GM18526 (cell line): ENCODE results near the gene ZNF37A.
A peak's percentile ranks its signal among the peaks of the same experiment; 100 is the strongest.

Source experiments
- POLR2A ChIP-seq: IDR thresholded peaks from 3 replicates; pipeline ENCODE4 v1.6.1; 2011; ENCODE audit not compliant: insufficient read length; ENCODE audit errors: extremely low read depth

The ZNF37A gene

DNA sequence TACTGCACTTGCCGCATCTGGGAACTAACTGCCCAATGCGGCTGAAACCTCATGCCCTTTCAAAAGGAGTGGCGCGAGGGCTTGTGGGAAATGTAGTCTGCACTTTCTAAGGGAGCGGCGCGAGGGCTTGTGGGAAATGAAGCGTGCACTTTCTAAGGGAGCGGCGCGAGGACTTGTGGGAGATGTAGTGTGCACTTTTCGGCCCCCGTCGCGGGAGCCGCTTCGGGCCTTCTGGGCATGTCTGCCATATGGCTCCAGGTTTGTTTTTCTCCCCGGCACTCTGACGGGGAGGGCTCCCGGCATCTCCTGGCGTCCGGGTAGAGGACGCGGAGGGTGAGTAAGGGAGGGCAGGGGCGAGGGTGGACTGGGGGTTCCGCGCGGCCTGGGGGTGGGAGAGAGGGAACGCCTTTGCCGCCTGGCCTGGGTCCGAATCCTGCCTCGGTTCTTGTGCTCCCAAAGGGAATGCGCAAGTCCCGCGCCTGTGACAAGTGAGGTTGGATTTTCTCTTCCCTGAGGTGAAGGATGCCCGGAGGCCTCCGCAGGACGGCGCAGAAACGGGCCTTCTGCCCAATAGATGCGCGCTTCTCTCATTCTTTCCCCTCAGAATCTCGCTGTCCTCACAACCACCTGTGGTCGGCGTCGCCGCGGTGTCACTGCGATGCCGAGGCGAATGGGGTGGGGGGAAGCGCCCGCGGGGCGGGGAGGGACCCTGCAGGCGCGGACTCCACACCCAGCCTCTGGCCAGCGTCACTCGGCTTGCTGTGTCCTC lies at the start of gene ZNF37A:
ZNF37A (plus strand) TSS at position 180 of the 769 bp plus-strand sequence. CDS start 2,281 bp downstream, outside the sequence.
- peak; percentile 41 for TF ChIP-seq POLR2A

DNA sequence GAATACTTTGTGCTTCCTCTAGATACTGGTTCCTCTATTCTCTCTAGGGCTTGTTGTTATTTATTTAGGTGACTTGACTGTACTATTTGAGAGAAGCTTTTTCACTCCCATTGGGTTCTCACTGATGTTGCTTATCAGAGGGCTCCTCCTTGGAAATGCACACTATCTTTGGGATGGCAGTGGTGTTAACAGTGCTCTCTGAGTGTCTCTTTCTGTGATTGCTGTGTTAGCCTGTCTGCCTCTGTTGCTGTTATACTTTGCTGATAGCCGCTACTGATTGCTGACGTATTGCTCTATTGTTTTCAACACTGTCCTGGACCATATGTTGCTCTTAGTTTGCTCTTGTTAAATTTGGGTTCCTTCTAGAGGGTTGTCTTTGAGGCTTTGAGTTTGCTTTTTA lies 49.0 kb upstream of the ZNF37A start:
- no peak for TF ChIP-seq POLR2A

DNA sequence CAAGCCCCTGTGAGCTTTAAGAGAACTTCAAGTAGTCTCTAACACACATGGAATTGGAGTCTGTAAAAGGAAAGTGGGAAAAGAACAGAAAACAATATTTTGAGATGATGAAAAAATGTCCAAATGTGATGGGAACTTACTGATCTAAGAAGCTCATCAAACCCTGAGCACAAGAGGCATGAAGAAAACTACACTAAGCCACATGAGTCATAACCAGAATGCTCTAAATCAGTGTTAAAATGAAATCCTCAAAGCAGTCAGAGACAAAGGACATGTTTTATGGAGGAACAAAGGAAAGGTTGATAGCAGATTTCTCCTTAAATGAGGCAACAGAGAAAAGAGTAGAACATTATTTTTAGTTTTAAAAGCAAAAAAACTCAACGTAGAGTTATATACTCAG lies 46.5 kb upstream of the ZNF37A start:
- no peak for TF ChIP-seq POLR2A

DNA sequence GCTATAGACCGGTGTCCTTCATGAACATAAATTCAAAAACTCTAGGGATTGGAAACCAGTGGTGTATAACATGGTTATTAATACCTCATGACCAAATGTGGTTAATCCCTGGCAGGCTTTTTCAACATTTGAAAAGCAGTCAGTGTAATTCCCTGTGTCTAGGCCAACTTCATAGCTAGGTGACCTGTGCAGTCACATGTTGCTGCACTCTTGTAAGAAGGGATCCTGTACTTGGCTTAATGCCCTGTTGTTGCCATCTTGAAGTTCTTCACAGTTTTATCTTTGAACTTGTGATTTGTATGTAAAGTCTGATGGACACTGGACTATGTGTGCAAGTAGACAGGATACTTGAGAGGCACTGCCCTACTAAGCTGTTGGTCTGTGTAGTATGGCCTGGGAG lies 43.9 kb upstream of the ZNF37A start:
- TF ChIP-seq POLR2A, result no peak

DNA sequence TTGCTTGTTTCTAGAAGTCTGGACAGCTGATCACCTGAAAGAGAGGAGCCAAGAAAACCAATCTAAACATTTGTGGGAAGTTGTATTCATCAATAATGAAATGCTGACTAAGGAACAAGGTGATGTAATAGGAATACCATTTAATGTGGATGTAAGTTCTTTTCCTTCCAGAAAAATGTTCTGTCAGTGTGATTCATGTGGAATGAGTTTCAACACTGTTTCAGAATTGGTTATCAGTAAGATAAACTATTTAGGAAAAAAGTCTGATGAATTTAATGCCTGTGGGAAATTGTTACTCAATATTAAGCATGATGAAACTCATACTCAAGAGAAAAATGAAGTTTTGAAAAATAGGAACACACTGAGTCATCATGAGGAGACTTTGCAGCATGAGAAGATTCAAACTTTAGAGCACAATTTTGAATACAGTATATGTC lies 39.8 kb upstream of the ZNF37A start:
- no peak for TF ChIP-seq POLR2A

DNA sequence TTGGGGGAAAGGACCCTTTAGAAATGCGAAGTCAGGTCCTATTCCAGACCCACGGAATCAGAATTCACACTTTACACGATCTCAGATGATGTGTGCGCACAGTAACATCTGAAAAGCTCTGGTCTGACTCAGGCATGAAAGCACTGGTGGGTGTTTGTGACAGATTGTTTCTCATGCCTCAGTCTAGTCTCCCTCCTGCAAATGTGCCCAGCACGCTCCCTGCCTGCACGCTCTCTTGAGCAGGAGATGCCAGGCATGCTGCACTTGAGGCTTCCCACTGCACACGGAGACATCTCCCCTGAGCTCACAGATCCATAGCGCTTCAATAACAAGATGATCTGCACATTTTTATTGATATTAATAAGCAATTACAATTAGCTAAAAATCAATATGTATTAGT lies 23.6 kb upstream of the ZNF37A start:
- TF ChIP-seq POLR2A, result no peak

DNA sequence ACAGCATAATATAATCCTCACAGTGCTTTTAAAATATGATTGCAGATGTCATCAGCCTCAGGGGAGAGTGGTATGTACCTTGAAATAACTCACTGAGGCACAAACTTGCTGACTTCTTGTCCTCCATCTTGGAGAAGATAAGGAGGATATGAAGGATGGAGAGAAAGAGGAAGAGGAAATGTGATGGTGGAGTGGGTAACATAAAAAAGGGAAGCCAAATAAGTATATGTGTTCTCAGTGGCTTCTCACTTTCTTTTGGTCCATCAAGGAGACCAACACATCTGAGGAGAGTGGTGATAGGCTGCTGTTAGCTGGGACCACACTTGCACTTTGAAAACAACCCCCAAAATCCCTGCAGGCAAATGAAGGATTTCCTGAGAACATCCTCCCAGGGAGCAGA lies 21.6 kb upstream of the ZNF37A start:
- no peak for TF ChIP-seq POLR2A

DNA sequence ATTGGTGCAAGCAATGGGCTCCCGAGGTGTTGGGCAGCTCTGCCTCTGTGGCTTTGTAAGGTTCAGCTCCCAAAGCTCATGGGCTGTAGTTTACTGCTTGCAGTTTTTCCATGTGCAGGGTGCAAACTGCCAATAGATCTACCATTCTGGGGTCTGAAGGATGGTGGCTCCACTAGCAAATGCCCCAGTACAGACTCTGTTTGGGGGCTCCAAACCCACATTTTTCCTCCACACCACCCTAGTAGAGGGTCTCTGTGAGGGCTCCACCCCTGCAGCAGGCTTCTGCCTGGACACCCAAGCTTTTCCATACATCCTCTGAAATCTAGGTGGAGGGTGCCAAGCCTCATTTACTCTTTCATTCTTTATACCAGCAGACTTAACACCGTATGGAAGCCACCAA lies 17.4 kb upstream of the ZNF37A start:
- no peak for TF ChIP-seq POLR2A

DNA sequence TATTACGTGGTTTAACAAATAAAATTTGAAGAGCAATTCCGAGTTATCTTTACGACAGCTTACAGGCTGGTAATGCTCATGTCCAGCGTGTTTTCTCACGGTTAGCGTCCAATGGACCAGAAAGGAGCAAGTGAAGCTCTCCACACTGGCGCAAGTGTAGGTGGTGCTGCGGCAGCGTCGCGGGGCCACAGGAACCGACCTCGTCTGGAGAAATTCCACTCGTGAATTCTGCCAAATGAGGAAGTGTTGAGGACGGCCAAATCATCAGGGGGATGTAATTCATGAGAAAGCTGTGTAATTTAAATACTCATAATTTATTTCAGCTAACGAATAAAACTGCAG lies 350 bp upstream of the ZNF37A start:
- no peak for TF ChIP-seq POLR2A

DNA sequence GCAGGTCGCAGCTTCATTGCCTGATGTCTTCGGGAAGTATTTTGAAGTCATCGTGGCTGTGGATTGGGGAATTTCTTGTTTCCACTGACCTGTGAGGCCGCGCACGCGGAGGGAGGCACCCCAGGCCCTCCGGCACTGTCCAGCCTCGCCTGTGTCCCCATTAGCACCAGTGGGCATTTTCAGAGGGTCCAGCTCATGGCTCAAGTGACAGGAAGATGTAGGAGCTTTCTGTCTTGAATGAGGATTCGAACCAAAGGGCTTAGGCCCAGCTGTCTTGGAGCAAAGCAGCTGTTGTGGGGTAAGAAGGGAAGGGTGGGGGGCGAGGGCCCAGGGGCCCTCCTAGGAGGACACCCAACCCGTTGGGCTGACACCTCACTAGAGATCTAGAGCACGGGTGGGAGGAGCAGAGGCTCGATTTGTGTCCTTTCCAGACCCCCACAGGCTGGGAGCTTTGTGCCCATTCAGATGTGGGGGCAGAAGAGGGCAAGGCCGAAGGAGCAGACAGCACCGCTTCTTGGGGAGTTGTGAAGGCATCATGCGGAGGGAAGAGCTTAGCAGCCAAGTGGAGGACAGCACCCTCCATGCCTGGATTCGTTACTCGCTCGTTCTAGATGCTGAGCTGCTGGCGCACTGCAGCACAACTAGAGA lies 914 bp downstream of the ZNF37A start:
- no peak for TF ChIP-seq POLR2A

DNA sequence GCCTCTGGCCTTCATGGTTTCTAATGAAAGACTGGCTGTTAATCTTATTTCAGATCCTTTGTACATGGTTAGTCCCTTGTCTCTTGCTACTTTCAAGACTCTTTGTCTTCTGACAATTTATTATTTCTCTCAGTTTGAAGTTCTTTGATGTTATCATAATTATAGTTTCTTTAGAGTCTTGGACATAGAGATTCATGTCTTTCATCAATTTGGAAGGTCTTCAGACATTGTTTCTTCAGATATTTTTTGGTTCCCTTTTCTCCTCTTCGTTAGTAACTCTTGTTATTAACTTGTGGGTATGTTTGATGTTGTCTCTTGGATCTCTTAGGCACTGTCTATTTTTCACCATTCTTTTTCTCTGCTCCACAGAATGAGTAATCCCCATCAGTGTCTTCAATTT lies 8.7 kb downstream of the ZNF37A start:
- TF ChIP-seq POLR2A, result no peak

DNA sequence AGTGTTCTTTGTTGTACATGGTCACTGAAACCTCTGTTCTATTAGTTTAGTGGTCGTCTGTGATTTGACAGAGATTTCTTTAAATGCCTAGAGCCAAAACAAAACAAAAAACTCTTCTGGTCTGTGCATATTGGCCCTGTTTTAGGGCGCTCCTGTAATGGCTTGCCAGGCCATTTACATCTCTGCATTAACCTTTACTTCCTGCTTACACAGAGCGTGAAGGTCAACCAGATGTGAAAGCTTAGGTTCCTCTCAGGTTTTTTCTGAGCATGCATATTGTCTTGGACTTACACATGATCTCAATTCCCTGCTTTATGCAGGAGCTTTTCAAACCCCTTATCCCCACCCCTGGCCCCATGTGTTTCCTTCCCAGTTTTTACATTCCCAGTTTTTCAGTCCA lies 9.6 kb downstream of the ZNF37A start:
- TF ChIP-seq POLR2A, result no peak

DNA sequence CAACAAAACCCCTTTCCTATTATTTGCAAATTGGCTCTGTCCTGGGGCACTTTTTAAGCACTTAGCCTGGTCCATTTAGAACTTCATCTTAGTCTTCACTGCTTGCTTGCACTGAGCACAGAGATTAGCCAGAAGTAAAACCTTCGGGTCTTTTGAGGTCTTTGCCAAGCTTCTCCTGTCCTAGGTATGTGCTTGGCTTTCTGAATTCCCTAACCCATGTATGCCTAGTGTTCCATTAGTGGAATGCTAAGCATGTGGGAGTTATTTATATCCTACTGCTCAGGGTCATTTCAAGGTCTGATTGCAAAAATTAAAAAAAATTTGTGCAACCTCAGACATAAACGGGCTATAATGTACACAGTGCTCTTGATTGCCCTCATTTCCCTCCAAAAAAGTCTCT lies 18.0 kb downstream of the ZNF37A start:
- TF ChIP-seq POLR2A, result no peak

DNA sequence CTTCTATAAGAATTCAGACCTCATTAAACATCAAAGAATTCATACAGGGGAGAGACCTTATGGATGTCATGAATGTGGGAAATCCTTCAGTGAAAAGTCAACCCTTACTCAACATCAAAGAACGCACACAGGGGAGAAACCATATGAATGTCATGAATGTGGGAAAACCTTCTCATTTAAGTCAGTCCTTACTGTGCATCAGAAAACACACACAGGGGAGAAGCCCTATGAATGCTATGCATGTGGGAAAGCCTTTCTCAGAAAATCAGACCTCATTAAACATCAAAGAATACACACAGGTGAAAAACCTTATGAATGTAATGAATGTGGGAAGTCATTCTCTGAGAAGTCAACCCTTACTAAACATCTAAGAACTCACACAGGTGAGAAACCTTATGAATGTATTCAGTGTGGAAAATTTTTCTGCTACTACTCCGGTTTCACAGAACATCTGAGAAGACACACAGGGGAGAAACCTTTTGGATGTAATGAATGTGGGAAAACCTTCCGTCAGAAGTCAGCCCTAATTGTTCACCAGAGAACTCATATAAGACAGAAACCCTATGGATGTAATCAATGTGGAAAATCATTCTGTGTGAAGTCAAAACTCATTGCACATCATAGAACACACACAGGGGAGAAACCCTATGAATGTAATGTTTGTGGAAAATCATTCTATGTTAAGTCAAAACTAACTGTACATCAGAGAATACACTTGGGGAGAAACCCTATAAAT lies 24.1 kb downstream of the ZNF37A start:
- no peak for TF ChIP-seq POLR2A

DNA sequence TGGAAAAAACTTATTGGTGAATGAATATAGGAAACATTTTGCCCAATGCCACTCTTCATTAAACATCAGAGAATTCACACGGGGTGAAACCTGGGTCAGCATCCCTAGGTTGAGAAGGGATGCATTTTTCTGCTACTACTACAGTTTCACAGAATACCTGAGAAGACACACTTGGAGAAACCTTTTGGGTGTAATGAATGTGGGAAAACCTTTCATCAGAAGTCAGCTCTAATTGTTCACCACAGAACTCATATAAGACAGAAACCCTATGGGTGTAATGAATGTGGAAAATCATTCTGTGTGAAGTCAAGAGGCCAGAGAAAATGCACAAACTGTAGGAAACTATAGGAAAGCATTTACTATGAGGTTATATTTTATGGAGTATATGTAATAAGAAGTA lies 24.9 kb downstream of the ZNF37A start:
- TF ChIP-seq POLR2A, result no peak

DNA sequence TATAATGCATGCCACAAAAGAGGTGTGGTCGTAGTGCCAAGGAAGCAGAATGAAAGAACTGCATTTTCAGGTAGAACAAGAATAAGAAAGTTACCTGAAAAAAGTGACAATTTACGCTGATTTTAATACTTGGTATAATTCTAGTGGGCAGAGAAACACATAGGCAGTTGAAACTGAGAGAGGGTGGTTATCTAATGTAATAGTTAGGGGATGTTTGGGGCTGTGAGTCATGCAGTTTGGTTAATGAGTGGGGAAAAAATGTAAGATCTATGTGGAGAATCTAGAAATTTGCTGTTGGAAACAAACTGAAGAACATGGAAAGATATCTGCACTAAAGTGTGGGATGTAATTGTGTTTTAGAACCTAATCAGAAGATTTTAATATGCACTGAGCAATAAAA lies 33.7 kb downstream of the ZNF37A start:
- no peak for TF ChIP-seq POLR2A
